GM21576 (cell line): Measurements from ENCODE around the gene CTSF.
"Not testable (repeated sequence)": the region's sequence is repeated elsewhere in the genome, so short reads cannot be mapped to it uniquely, and the experiment has no call there.

ENCODE experiments used
- ATAC-seq: cut with Tn5 transposase; IDR thresholded peaks from one replicate; pipeline ENCODE4 v1.9.1; 2021; ENCODE audit warnings: mild to moderate bottlenecking, moderate library complexity; ENCODE audit not compliant: unreplicated experiment

The CTSF gene

DNA sequence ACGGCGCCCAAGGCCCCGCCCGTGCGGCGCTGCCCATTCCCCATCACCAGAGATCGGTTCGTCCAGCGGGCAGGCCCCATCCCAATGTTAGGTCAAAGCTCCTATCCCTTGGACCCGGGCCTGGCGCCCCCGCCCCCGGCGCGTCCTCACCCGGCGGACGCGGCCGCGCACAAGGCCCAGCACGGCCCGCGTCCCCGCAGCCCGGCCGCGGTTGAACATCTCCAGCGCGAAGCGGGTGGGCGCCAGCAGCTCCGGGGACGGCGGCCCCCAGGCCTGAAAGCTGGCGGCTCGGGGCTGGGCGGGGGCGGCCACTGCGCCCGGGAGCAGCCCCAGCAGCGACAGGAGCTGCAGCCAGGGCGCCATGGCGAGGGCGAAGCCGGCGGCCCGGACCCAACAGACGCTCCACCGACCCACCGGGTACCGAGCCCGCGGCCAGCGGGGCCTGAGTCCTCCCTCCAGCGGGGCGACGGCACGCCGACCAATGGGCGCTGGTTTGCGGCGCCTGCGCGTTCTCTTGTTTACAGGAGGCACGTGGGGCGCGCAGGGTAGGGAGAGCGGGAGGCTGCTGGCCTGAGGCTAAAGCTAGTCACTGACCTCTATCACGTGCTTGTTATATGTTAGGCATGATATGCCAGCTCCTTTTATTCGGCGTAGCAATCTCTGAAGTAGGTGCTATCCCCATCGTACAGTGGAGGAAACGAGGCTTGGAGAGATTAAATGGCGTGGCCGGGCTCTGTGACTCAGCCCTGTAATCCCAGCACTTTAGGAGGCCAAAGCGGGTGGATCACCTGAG lies at the start of gene CTSF:
CTSF (minus strand) TSS at position 483 of the 793 bp plus-strand sequence; CDS start at position 363, 120 bp downstream.
- ATAC-seq = no peak

DNA sequence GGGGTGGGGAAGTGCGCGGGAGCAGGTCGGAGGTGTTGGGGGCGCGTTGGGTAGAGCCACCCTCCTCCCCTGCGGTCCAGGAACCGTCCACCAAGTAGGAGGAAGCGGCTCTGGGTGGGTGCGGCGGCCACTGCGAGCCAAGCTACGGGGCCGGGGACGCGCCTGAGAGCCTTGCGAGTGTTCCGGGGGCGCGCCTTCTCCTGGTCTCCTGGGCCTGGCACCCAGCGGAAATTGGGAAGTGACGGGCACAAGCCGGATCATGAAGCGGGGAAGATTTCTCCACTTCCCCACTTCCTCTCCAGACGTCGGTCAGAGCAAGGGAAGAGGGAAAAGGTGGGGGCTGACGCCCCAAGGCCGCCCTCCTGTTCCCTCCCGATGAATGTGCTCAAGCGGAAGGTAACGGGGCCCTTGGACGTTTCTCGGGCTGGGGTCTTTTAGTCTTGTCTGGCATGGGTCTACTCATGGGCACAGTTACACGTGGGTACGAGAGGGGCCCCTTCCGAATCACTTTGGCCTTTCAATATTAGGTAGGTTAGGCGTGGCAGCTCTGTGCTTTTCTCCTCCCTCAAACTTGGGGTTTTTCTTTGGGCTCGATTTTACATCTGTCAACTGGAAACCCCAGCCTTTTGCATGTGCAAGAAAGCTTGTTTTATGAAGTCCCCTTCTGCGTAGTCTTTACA lies 48.9 kb upstream of the CTSF start:
- peak; percentile 8 for ATAC-seq

DNA sequence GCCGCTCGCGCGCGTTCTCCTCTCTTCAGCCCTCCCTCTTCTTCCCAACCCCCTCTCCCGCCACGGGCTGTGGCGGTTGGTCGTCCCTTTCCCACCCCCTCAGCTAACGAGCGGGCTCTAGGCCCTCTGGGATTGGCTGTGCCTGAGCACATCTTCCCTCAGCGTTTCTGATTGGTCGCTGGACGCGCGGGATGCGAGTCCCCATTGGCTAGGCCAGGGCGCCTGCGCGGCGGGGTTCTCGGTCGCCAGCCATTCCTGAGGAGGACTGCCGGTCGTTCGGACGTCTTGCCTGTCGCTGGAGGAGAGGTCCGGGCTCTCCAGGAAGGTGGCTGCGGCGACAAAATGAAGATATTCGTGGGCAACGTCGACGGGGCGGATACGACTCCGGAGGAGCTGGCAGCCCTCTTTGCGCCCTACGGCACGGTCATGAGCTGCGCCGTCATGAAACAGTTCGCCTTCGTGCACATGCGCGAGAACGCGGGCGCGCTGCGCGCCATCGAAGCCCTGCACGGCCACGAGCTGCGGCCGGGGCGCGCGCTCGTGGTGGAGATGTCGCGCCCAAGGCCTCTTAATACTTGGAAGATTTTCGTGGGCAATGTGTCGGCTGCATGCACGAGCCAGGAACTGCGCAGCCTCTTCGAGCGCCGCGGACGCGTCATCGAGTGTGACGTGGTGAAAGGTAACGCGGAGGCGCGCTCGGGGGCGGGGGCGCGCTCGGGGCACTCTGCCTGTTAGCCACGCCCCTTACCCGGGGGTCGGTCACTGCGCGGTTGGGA lies 48.2 kb upstream of the CTSF start, which contains the start of gene RBM14:
RBM14 (plus strand) TSS at position 252 of the 776 bp plus-strand sequence; CDS start at position 343, 91 bp downstream.
- peak; percentile 84 for ATAC-seq

DNA sequence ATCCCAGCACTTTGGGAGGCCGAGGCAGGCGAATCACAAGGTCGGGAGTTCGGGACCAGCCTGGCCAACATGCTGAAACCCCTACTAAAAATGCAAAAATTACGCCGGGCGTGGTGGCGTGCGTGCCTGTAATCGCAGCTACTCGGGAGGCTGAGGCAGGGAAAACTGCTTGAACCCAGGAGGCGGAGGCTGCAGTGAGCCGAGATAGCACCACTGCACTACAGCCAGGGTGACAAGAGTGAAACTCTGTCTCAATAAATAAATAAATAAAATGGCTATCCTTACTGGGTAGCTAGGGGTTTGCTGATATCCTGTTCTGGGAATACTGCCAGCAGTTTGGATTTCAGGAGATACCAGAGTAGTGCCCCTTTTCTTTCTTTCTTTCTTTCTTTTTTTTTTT lies 45.7 kb upstream of the CTSF start:
- no peak for ATAC-seq

DNA sequence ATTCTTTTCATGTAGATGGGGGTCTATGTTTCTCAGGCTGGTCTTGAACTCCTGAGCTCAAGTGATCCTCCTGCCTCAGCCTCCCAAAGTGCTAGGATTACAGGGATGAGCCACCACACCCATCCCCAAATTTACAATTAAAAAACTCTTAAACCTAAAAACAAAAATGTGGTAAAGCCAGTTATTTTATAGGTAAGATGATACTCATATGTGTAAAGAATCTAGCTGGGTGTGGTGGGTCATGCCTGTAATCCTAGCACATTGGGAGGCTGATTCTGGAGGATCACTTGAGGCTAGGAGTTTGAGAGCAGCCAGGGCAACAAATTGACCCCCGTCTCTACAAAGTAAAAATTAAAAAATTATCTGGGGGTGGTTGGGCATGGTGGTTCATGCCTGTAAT lies 44.1 kb upstream of the CTSF start:
- no peak for ATAC-seq

DNA sequence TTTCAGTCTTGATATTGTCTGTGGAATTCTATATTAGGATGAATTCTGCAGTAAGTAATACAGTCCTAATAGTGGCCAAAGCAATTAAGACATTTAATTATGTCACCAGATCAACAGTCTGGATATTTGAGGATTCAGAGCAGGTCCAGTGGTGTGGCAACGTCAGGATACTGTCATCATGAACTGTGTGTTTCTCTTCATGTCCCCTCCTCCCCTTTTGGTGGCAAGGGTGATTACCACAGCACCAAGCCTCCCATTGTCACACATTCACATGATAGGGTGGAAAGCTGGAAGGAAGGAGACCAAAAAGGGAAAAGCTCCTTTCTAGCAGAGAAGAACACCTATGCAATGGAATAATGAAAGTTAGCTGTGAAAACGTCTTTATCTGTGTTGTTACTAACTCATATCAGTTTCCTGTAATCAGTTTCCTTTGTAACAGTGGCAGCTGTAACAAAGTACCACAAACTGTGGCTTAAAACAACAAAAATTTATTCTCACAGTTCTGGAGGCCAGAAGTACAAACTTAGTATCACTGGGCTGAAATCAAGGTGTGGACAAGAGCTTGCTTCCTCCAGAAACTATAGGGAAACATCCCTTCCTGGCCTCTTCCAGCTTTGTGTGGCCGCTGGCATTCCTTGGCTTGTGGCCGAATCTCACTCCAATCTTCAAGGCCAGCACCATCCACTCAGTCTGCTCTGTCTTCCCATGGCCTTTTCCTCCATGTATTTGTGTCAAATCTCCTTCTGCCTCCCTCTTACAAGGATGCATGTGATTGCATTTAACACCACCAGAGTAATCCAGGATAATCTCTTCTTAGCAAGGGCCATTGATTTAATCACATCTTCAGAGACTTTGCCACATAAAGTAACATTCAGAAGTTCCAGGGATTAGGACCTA lies 41.6 kb upstream of the CTSF start:
- ATAC-seq = no peak

DNA sequence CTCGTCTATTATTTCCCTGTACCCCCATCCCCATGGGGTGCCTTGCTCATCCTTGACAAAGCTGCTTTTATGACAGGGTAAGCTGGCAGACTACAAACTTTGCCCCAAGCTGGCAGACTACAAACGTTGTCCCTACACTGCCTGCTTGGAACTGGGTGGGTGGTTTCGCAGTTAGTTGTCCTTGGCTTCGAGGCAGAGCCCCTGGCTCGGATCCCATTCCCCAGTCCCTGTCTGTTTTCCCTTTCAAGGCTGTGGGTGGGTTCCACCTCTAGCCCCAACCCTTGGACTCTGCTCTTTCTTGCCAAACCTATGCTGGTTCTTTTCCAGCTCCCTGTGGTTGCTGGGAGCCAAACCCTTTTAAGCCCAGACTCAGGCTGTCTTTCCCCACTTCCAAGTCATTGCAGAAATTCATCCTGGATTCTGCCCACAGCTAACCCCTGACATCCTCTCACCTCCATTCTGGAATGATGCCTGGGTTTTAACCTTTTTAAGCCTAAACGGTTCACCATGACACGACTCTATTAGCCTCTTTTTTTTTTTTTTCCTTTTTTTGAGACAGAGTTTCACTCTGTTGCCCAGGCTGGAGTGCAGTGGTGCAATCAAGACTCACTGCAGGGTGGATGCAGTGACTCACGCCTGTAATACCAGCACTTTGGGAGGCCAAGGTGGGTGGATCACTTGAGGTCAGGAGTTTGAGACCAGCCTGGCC lies 38.9 kb upstream of the CTSF start:
- ATAC-seq = no peak

DNA sequence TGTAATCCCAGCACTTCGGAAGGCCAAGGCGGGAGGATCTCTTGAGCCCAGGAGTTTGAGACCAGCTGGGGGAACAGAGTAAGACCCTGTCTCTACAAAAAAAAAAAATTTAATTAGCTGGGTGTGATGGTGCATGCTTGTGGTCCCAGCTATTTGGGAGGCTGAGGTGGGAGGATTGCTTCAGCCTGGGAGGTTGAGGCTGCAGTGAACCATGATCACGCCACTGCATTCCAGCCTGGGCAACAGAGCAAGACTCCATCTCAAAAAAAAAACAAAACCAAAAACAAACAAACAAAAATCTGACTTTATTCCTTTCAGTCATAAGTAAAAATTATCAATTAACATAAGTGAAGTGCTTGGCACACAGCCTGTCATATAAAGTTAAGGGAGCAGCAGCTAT lies 38.2 kb upstream of the CTSF start:
- not testable (repeated sequence) for ATAC-seq

DNA sequence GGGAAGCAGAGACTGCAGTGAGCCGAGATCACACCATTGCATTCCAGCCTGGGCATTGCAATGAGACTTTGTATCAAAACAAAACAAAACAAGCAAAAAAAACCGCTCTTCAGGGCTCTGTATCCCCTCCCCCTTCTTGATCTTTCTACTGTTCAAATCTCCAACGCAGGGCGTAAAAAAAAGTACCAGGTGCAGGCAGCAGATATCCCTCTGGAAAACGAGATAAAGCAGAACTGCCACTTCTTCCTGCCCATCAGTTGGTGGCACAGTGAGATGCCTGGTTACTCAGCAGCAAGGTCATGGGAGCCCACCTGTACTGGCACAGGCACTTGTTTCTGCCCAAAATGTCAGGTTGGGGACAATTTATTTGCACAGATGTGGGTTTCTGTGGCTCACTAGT lies 35.7 kb upstream of the CTSF start:
- ATAC-seq = no peak

DNA sequence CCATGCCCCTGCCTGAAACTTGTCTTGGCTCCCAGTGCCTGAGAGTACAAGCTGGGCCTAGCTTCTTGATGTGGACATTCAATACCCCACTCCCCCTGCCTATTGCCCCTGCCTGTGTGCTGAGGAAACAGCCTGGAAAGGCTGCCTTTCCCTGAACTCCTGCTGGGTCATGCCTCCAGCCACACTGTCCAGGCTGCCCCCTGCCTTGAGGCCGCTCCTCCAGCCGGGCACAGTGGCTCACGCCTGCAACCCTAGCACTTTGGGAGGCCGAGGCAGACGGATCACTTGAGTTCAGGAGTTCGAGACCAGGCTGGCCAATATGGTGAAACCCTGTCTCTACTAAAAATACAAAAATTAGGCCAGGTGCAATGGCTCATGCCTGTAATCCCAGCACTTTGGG lies 34.7 kb upstream of the CTSF start:
- no peak for ATAC-seq

DNA sequence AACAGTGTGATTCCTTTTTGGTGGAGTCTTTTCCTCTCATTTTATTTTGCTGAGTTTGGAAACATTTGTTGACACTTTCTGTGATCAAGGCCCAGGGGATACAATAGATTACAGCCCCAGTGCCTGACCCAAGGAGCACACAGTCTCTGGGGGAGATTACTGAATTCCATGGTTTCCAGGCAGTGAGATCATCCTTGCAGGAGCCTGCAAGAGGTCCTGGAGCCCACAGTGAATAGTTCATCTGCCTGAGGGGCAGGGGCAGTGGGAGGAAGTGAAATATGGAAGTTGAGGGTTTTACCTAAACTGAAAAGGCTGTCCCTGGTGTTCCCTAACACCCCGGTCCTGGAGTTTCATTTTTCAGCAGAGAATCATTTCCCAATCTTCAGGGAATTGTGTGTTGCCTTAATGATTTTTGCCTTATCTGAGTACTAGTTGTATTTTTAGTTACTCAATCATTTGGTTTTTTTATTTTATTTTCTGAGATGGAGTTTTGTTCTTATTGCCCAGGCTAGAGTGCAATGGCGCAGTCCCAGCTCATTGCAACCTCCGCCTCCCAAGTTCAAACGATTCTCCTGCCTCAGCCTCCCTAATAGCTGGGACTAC lies 32.3 kb upstream of the CTSF start:
- ATAC-seq = no peak

DNA sequence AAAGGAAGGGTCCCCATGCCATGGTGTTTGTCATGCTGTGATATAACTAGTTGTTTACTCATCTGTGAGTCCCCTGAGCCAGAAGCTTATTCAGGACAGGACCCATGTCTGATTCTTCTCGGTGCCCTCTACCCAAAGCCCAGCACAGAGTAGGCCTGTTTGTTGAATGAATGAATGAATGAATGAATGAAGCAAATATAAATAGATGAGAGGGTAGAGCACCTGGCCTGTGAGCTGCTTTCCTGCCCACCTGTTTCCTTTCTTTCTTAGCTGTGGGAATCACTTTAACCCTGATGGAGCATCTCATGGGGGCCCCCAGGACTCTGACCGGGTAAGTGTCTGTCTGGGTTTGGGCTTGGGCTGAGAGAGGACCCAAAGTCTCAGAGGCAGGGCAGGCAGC lies 31.8 kb upstream of the CTSF start:
- no peak for ATAC-seq

DNA sequence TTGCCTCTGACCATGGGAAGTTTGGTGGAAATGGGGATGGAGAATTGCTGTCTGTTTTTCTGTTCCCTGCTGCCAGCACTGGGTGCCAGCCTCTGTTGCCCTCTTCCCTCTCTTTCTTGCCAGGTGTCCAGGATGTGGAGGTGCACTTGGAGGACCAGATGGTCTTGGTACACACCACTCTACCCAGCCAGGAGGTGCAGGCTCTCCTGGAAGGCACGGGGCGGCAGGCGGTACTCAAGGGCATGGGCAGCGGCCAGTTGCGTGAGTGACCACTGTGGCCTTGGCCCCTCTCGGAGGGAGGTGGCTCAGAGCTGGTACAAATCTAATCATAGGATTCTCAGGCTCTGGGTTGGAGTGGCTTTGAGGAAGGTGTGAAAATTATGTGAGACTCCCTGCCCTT lies 30.6 kb upstream of the CTSF start:
- no peak for ATAC-seq

DNA sequence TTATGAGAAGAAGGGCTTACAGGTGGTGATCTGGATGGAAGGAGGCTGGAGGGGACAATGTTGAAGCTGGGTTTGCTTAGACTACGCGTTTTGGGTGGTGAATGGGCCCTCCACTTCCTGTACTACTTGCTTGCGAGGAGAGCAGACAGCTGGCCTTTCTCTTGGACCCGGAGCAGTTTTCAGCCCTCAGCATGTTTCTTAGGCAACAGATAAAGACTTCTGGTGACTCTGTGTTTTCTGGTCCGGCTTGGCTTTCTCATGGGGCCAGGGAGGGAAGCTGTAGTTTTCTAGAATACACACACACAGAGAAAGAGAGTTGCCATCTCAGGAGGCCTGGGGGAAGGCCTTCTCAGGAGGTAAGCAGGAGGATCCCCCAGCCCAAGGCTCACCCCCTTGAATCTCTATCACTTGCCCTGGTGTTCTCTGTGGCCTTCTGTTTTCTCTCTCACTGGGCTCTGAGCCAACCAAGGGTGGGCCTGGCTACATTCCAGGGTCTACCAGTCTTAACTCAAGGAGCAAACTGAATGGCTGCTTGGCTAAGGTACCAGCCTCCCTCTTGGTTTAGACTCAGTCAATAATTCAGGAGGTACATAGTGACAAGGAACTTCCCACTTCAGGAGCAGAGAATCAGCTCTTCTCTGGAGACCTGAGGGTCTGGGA lies 27.0 kb upstream of the CTSF start:
- no peak for ATAC-seq

DNA sequence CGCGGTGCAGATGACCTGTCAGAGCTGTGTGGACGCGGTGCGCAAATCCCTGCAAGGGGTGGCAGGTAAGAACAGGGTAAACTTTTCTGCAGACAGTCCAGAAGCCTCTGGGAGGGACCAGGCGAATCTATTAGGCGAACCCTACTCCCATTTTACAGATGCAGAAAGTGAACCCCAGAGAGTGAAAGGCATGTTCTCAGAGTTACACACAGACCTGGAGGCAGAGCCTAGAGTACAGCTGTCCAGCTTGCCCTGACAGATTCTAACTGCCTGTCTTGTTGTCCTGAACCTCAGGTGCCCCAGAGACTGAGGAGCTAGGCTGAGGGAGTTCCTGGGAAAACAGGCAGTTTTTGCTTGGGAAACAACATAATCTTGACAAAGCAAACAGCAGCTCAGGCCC lies 25.2 kb upstream of the CTSF start:
- no peak for ATAC-seq

DNA sequence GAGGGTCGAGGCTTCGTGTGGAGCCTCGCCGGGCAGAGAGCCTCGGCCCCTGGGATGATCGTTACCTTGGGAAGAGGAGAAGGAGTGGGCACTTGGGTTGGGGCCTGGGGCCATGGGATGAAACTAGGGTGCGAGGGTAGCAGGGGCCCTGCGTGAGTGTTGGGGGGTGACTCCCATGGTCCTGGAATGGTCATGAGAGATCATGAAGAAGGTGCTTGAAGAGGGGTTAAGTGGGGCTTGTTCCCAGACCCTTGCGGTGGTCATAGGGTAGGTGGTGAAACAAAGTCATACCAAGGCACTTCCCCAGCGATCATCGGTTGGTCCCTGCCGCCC lies 24.9 kb upstream of the CTSF start:
- no peak for ATAC-seq

DNA sequence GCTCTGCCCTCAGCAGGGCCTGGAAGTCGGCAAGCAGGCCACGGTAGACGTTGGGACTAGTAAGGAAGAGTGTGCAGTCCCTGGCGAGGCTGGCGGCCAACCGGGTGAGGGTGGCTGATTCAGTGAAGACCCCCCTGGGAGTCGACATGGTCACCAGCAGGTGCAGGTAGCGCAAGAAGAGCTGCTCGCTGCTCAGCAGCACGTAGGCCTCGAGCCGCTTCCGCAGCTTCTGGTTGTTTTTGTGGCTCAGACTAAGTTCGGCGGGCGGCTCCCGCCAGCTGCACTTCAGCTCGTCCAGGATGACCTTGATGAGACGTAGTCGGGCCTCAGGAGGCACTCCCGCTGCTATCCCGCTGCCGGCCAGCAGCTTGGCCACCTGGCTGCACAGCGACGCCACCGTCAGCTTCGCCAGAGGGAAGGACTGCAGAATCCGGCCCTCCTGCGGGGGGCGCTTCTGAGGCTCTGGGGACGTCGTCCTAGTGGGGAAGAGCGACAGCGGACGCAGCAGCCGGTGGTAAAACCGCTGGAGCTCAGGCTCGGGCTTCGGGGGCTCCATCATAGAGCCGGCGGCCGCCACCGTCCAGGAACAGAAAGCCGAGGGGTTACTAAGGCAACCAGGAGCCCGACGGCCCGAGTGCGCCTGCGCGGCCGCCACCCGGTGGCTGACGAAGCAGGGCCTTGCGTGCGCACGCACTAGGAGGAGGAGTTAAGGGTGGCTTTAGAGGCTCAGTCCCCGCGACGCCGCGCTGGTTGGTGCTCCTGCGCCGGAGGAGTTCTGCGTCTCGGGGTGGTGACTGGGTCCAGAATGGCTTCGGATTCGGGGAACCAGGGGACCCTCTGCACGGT lies 24.3 kb upstream of the CTSF start, which contains the start of the genes CCDC87 and CCS:
CCDC87 (minus strand) TSS at position 607 of the 846 bp plus-strand sequence; CDS start at position 559, 48 bp downstream.
CCS (plus strand) TSS at position 729 of the 846 bp plus-strand sequence; CDS start at position 806, 77 bp downstream.
- peak; percentile 80 for ATAC-seq

DNA sequence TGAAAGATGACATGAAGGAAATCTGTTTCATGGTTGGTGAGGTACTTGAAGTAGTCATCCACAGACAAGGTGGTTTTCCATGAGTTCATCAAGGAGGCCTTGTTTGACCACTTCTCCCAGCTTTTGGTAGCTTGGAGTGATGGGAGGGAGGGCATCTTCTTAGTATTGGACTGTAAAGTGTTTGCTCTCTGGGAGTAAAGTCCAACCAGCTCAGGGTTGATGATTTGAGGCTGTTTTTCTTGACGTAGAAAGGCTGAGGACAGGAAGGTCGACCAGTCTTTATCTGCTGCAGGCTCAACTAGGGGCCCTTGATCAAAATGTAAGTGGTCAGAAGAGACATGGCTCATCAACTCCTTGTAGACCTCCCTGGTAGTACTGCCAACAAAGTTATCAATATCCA lies 22.8 kb upstream of the CTSF start:
- no peak for ATAC-seq
